HepG2 (cell line): Measurements from ENCODE around the gene HIVEP2. TPM values are rescaled to one million over a fixed set of nuclear protein-coding genes. Genes with fewer than 3 reads are reported as not detected.
A peak's percentile ranks its signal among the peaks of the same experiment; 100 is the strongest.

Experiments used
- ATF7 ChIP-seq, 2 experiments: fragments of 450-650 bp in 1 of 2; sonication (generic) in 1 of 2; formaldehyde crosslinking in 1 of 2; IDR thresholded peaks; 2 replicates each; pipeline versions ENCODE4 v1.4.0 to v1.6.1; 2016 to 2020; ENCODE audit warnings: antibody characterized with exemption in 1 of 2, mild to moderate bottlenecking in 1 of 2, missing genetic modification reagents in 1 of 2
- CEBPG ChIP-seq: IDR thresholded peaks from 2 replicates; pipeline ENCODE4 v1.6.1; 2016
- GPN1 ChIP-seq: sonication (generic); formaldehyde crosslinking; IDR thresholded peaks from 2 replicates; pipeline ENCODE4 v1.5.1; 2020; ENCODE audit warnings: missing genetic modification reagents, borderline replicate concordance
- MAF1 ChIP-seq: sonication (generic); formaldehyde crosslinking; IDR thresholded peaks from 2 replicates; pipeline ENCODE4 v1.5.0; 2020; ENCODE audit warnings: missing genetic modification reagents, borderline replicate concordance
- MTF2 ChIP-seq: sonication (generic); formaldehyde crosslinking; IDR thresholded peaks from 2 replicates; pipeline ENCODE4 v1.5.0; 2020; ENCODE audit warnings: missing genetic modification reagents, borderline replicate concordance
- MXI1 ChIP-seq: IDR thresholded peaks from 3 replicates; pipeline ENCODE4 v1.6.1; 2012; ENCODE audit warnings: low read depth, low read length, inconsistent platforms, borderline replicate concordance
- NFATC3 ChIP-seq: sonication (generic); formaldehyde crosslinking; IDR thresholded peaks from 2 replicates; pipeline ENCODE4 v1.5.1; 2020; ENCODE audit warnings: mild to moderate bottlenecking, missing genetic modification reagents
- NRL ChIP-seq: sonication (generic); formaldehyde crosslinking; IDR thresholded peaks from 2 replicates; pipeline ENCODE4 v1.5.0; 2020; ENCODE audit warnings: missing genetic modification reagents, mild to moderate bottlenecking, moderate library complexity, borderline replicate concordance
- PAX8 ChIP-seq: sonication (generic); formaldehyde crosslinking; IDR thresholded peaks from 2 replicates; pipeline ENCODE4 v1.8.0; 2022; ENCODE audit warnings: mild to moderate bottlenecking, missing genetic modification reagents, borderline replicate concordance
- RAD21 ChIP-seq: fragments of 450-650 bp; formaldehyde crosslinking; IDR thresholded peaks from 2 replicates; pipeline ENCODE4 v1.5.0; 2020; ENCODE audit warnings: mild to moderate bottlenecking
- SPEN ChIP-seq: sonication (generic); formaldehyde crosslinking; IDR thresholded peaks from 2 replicates; pipeline ENCODE4 v1.5.1; 2020; ENCODE audit warnings: low read depth, mild to moderate bottlenecking, missing genetic modification reagents
- TRIM24 ChIP-seq: sonication (generic); formaldehyde crosslinking; IDR thresholded peaks from 2 replicates; pipeline ENCODE4 v1.8.0; 2022; ENCODE audit warnings: mild to moderate bottlenecking, missing genetic modification reagents
- YEATS2 ChIP-seq: sonication (generic); formaldehyde crosslinking; IDR thresholded peaks from 2 replicates; pipeline ENCODE4 v1.4.0; 2020; ENCODE audit warnings: missing genetic modification reagents, borderline replicate concordance
- ZNF180 ChIP-seq: sonication (generic); formaldehyde crosslinking; IDR thresholded peaks from 2 replicates; pipeline ENCODE4 v1.4.0; 2020; ENCODE audit warnings: low read depth, missing genetic modification reagents, borderline replicate concordance
- ZNF550 ChIP-seq: sonication (generic); formaldehyde crosslinking; IDR thresholded peaks from 2 replicates; pipeline ENCODE4 v1.4.0; 2020; ENCODE audit warnings: mild to moderate bottlenecking, missing genetic modification reagents, borderline replicate concordance
- polyA plus RNA-seq, 8 experiments: library from polyadenylated mRNA; depleted of rRNA in 3 of 8; stranded (reverse) in 7 of 8; unstranded in 1 of 8; fragments of >200 nt; fragmentation: Illumina TruSeq in 4 of 8; extraction: Trizol in 4 of 8; gene quantifications; 2 replicates each; pipeline versions ENCODE4 v1.2.1 to v1.2.3, GENCODE V29; 2011 to 2016; ENCODE audit warnings: low read depth in 4 of 8, missing spikeins in 1 of 8, mixed read lengths in 1 of 8; ENCODE audit not compliant: insufficient read depth in 1 of 8
- total RNA-seq, 5 experiments: library from RNA; depleted of rRNA; stranded (reverse); fragments of >200 nt; fragmentation: Illumina TruSeq; extraction: Trizol; gene quantifications; 2 replicates each; pipeline ENCODE4 v1.2.3, GENCODE V29; 2016; ENCODE audit warnings: low read depth in 1 of 5
- TF ChIP-seq, protein P1 (sequence below): sonication (generic); formaldehyde crosslinking; IDR thresholded peaks from 2 replicates; pipeline ENCODE4 v1.4.0; 2020; ENCODE audit warnings: missing genetic modification reagents
- TF ChIP-seq, protein P2 (sequence below): sonication (generic); formaldehyde crosslinking; IDR thresholded peaks from 2 replicates; pipeline ENCODE4 v1.5.0; 2020; ENCODE audit warnings: missing genetic modification reagents
- TF ChIP-seq, protein P3 (sequence below): sonication (generic); formaldehyde crosslinking; conservative IDR thresholded peaks from 2 replicates; pipeline ENCODE4 v1.4.0; 2020; ENCODE audit warnings: missing genetic modification reagents

HIVEP2 gene
- total and polyA plus RNA-seq, 2 of the 13 experiments (the other 11 are each of a cell fraction or from before 2014, with no cell fraction given) = 3.4 to 12.9 TPM

DNA sequence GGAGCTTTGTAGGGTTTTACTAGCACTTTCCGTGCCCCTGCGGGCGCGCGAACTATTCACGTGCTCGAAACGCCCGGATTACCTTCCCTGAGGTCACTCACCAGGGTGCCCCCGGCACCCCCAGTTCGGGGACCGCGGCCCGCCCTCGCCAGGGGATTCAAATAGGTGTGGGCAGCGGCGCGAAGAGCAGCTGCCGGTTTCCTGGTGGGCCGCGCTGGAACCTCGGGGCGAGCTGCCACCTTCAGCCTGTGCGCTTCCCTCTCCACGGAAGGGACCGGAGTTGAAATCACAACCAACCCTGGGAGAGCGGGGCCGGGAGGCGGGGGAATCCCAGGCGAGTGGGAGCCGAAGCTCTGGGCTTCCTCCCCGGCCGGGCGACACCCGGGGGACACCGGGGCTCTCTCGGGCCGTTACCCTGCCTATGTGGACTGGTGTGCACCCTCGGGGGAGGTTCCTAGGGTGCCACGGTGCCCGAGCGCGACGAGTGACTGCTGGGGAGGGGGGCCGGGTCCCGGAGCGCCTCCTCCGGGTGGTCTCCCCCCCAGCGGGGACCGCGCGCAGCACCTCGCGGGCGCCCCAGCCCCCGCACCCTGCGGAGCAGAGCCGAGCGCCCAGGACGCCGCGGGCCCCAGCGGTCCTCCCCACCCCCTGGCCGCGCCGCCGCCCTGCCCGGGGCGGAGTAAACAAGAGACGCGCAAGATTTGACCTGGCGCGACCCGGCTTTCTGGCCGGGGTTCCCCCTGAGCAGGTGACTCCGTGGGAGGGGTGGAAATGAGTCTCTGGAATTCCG lies 2.1 kb upstream of the HIVEP2 start (continued):
- TF ChIP-seq TRIM24 (CRISPR knock-in tag) (no peak), CEBPG (CRISPR knock-in tag) (no peak), MTF2 (CRISPR knock-in tag) (no peak; the same call in 1 of the 2 replicates), MXI1 (peak; percentile 59; the same call in 1 of the 3 replicates), RAD21 (no peak; the same call in 1 of the 2 replicates), GPN1 (CRISPR knock-in tag) (no peak), ZNF550 (CRISPR knock-in tag) (no peak), YEATS2 (no peak), NRL (CRISPR knock-in tag) (0 out of 2 replicates have a peak, but pooled peaks have one; percentile 46), SPEN (no peak; the same call in 1 of the 2 replicates), ZNF180 (CRISPR knock-in tag) (peak; percentile 83; the same call in 1 of the 2 replicates), NFATC3 (CRISPR knock-in tag) (no peak), ATF7 (IDR thresholded peaks at IDR 0.05) (no peak), ATF7 (CRISPR knock-in tag; IDR thresholded peaks at IDR 0.05) (no peak), PAX8 (CRISPR knock-in tag) (peak; percentile 81; the same call in 1 of the 2 replicates), MAF1 (peak; percentile 6; the same call in 1 of the 2 replicates)
- TF ChIP-seq, protein P1, sequence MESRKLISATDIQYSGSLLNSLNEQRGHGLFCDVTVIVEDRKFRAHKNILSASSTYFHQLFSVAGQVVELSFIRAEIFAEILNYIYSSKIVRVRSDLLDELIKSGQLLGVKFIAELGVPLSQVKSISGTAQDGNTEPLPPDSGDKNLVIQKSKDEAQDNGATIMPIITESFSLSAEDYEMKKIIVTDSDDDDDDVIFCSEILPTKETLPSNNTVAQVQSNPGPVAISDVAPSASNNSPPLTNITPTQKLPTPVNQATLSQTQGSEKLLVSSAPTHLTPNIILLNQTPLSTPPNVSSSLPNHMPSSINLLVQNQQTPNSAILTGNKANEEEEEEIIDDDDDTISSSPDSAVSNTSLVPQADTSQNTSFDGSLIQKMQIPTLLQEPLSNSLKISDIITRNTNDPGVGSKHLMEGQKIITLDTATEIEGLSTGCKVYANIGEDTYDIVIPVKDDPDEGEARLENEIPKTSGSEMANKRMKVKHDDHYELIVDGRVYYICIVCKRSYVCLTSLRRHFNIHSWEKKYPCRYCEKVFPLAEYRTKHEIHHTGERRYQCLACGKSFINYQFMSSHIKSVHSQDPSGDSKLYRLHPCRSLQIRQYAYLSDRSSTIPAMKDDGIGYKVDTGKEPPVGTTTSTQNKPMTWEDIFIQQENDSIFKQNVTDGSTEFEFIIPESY (CRISPR knock-in tag) = no peak
- TF ChIP-seq, protein P2, sequence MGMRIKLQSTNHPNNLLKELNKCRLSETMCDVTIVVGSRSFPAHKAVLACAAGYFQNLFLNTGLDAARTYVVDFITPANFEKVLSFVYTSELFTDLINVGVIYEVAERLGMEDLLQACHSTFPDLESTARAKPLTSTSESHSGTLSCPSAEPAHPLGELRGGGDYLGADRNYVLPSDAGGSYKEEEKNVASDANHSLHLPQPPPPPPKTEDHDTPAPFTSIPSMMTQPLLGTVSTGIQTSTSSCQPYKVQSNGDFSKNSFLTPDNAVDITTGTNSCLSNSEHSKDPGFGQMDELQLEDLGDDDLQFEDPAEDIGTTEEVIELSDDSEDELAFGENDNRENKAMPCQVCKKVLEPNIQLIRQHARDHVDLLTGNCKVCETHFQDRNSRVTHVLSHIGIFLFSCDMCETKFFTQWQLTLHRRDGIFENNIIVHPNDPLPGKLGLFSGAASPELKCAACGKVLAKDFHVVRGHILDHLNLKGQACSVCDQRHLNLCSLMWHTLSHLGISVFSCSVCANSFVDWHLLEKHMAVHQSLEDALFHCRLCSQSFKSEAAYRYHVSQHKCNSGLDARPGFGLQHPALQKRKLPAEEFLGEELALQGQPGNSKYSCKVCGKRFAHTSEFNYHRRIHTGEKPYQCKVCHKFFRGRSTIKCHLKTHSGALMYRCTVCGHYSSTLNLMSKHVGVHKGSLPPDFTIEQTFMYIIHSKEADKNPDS (CRISPR knock-in tag) = no peak
- TF ChIP-seq, protein P3, sequence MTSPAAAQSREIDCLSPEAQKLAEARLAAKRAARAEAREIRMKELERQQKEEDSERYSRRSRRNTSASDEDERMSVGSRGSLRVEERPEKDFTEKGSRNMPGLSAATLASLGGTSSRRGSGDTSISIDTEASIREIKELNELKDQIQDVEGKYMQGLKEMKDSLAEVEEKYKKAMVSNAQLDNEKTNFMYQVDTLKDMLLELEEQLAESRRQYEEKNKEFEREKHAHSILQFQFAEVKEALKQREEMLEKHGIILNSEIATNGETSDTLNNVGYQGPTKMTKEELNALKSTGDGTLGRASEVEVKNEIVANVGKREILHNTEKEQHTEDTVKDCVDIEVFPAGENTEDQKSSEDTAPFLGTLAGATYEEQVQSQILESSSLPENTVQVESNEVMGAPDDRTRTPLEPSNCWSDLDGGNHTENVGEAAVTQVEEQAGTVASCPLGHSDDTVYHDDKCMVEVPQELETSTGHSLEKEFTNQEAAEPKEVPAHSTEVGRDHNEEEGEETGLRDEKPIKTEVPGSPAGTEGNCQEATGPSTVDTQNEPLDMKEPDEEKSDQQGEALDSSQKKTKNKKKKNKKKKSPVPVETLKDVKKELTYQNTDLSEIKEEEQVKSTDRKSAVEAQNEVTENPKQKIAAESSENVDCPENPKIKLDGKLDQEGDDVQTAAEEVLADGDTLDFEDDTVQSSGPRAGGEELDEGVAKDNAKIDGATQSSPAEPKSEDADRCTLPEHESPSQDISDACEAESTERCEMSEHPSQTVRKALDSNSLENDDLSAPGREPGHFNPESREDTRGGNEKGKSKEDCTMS (CRISPR knock-in tag) = no peak
